Pancreas (tissue), 10 donors: ENCODE measurements around the gene ZNF831. TPM values are rescaled to one million over a fixed set of nuclear protein-coding genes. Genes with fewer than 3 reads are reported as not detected.

Experiments
- ATAC-seq, 4 donors: fragments of 200-7000 bp; cut with Tn5 transposase; one replicate each; pipeline versions ENCODE4 v1.8.0 to v1.9.1; 2020; ENCODE audit warnings: mild to moderate bottlenecking in 4 of 4, moderate library complexity in 4 of 4
- DNase-seq, 6 donors: peaks; one replicate each; pipeline ENCODE4 v3.0.0-alpha.2; 2020
- FAIRE-seq: peaks from 2 replicates; lab custom pipeline; 2012; peaks lifted over from hg19 to GRCh38; lab: Jason Lieb, UNC
- H3K27ac ChIP-seq, 4 donors: fragments of 200-600 bp; sonication (generic); 1 replicate in 3 of 4; 2 replicates in 1 of 4; pipeline versions ENCODE4 v1.5.0 to v1.8.0; 2020
- H3K27me3 ChIP-seq, 4 donors: fragments of 200-600 bp; one replicate each; pipeline ENCODE4 v1.8.0; 2021
- H3K36me3 ChIP-seq, 3 donors: fragments of 200-600 bp; sonication (generic) in 1 of 3; one replicate each; pipeline versions ENCODE4 v1.5.0 to v1.8.0; 2020 to 2021
- H3K4me1 ChIP-seq, 3 donors: fragments of 200-600 bp; one replicate each; pipeline ENCODE4 v1.8.0; 2021
- H3K4me3 ChIP-seq, 4 donors: fragments of 200-600 bp; sonication (generic) in 2 of 4; one replicate each; pipeline versions ENCODE4 v1.5.0 to v1.8.0; 2020 to 2021
- H3K9me3 ChIP-seq, 4 donors: fragments of 200-600 bp; one replicate each; pipeline ENCODE4 v1.8.0; 2021
- WGBS, 2 donors: extraction: QIAGEN DNeasy Blood & Tissue Kit; methylation state at CpG; one replicate each; pipeline ENCODE4 v1.1.7; 2013; 5-methylcytosine and 5-hydroxymethylcytosine counted together
- intact Hi-C, 3 donors: fragments of 100-400 bp; cut with DNase I; formaldehyde crosslinking; loops; one replicate each; pipeline versions ENCODE4 v1.11.1 to v1.14.2; 2022
- polyA plus RNA-seq, 2 donors: library from polyadenylated mRNA; stranded (reverse); fragments of 200-250 nt; gene quantifications; one replicate each; pipeline ENCODE4 v1.2.3, GENCODE V29; 2013
- total RNA-seq, 6 donors: library from RNA; stranded (reverse); fragmentation: NEBNext Ultra II Directional in 4 of 6; extraction: Animal tissue kit (Norgen Biotek cat#: 25700) in 4 of 6; gene quantifications; one replicate each; pipeline versions ENCODE4 v1.2.1 to v1.2.4, GENCODE V29; 2021 to 2023
- TF ChIP-seq, protein P1 (sequence below), 4 donors: fragments of 200-600 bp; sonication (generic) in 3 of 4; IDR thresholded peaks; one replicate each; pipeline versions ENCODE4 v1.5.0 to v1.8.0; 2021; ENCODE audit warnings: antibody characterized with exemption in 4 of 4
- donor health status: healthy with polysubstance abuse.
- donor health status: DM: no; HTN: no; CAD: no; lungs with moderate emphysema.
- donor health status: DM: no; HTN: no; CAD: no.
- donor health status: control.
- donor health status: control.
- donor health status: Bipolar disorder and iron deficiency.
- donor health status: DM: yes; HTN: yes; CAD: no.
- donor health status: DM: no; HTN: no; CAD: no.
- donor health status: DM: no; HTN: no; CAD: no.
- donor health status: DM: yes; HTN: yes; CAD: no.

The ZNF831 gene
- total and polyA plus RNA-seq, 8 donors = 0.04 to 0.23 (median 0.16) TPM

DNA sequence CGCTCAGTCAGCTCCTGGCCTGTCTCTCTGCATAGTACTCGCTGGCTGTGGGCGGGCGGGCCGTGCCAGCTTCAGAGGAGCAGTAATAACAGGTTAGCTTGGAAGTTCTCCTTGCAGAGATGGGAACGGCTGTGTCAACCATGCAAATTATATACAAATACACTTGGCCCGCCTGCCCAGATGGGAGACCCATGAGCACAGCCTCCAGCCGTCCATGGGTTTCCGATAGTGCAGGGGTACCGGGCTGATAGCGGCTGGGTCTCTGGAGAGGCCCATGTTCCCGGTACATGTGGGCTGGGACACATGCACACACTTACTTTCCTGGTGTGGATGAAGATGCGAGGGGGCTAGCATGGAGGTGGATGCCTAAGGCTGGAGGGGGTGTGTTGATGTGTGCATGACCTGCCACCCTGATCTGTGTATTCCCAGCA is 12.8 kb upstream of the ZNF831 start:
- Histone ChIP-seq H3K36me3 (no peaks in the 10 kb centered on the region), H3K4me1 (no peaks in the 10 kb centered on the region), H3K27me3 (no peaks in the 10 kb centered on the region), H3K27ac (no peak overlapping the region), H3K4me3 (no peak overlapping the region), H3K9me3 (no peaks in the 10 kb centered on the region)
- no peak for DNase-seq
- TF ChIP-seq, protein P1, sequence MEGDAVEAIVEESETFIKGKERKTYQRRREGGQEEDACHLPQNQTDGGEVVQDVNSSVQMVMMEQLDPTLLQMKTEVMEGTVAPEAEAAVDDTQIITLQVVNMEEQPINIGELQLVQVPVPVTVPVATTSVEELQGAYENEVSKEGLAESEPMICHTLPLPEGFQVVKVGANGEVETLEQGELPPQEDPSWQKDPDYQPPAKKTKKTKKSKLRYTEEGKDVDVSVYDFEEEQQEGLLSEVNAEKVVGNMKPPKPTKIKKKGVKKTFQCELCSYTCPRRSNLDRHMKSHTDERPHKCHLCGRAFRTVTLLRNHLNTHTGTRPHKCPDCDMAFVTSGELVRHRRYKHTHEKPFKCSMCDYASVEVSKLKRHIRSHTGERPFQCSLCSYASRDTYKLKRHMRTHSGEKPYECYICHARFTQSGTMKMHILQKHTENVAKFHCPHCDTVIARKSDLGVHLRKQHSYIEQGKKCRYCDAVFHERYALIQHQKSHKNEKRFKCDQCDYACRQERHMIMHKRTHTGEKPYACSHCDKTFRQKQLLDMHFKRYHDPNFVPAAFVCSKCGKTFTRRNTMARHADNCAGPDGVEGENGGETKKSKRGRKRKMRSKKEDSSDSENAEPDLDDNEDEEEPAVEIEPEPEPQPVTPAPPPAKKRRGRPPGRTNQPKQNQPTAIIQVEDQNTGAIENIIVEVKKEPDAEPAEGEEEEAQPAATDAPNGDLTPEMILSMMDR (IDR thresholded peaks at IDR 0.05) = no peak
- no peak for FAIRE-seq
- intact Hi-C loops = no loop called here
- 73 to 85% methylated on average over 13 of the region's 13 CpGs for WGBS, 2 donors
- no peak for ATAC-seq

- TF ChIP-seq, protein P1 (IDR thresholded peaks at IDR 0.05) = no peak
- WGBS, 2 donors = 57 to 63% methylated on average over 9 of the region's 9 CpGs
- H3K27ac ChIP-seq = no peak overlapping the region
- H3K9me3 ChIP-seq = no peaks in the 10 kb centered on the region
- DNase-seq (no peak), ATAC-seq (no peak), FAIRE-seq (no peak)
- intact Hi-C loops = no loop called here
- no peak overlapping the region for H3K4me3 ChIP-seq
- no peaks in the 10 kb centered on the region for H3K4me1 ChIP-seq
- no peaks in the 10 kb centered on the region for H3K36me3 ChIP-seq
- H3K27me3 ChIP-seq = no peaks in the 10 kb centered on the region
Observed at GRCh38 chr20:59151391-59151790, 12.2 kb upstream of the ZNF831 start.

DNA sequence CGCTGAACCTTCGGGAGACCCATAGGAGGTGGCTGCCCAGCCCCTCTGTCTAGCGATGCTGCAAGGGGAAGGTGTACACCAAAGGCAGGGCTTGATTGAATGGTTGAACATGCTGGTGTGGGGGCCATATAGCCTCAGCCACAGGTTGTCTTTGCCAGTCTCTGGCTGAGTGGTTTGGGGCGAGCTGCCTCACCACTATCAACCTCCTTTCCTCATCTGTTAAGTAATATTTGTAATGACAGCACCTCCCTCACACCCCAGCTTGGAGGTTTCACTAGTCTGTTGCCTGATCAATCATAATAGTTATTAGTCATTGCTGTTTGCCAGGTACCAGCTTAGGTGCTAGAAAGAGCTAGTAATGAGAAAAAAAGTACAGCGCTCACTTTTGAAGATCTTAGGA is 11.8 kb upstream of the ZNF831 start:
- Histone ChIP-seq H3K27me3 (no peaks in the 10 kb centered on the region), H3K9me3 (no peaks in the 10 kb centered on the region), H3K4me1 (no peaks in the 10 kb centered on the region), H3K36me3 (no peaks in the 10 kb centered on the region), H3K4me3 (no peak overlapping the region), H3K27ac (no peak overlapping the region)
- TF ChIP-seq, protein P1 (IDR thresholded peaks at IDR 0.05) = no peak
- intact Hi-C loops = no loop called here
- no peak for FAIRE-seq
- no peak for DNase-seq
- no peak for ATAC-seq
- 77 to 81% methylated on average over 5 of the region's 5 CpGs for WGBS, 2 donors

GRCh38 chr20:59152559-59153354 is 10.9 kb upstream of the ZNF831 start:
- no peak overlapping the region for H3K27ac ChIP-seq
- peak in 1 of 4 donors; percentile 23 for ATAC-seq
- no peak for DNase-seq
- H3K4me3 ChIP-seq = no peak overlapping the region
- no peaks in the 10 kb centered on the region for H3K9me3 ChIP-seq
- no peak for FAIRE-seq
- TF ChIP-seq, protein P1 (IDR thresholded peaks at IDR 0.05) = no peak
- WGBS, 2 donors = 63 to 66% methylated on average over 8 of the region's 8 CpGs
- no peaks in the 10 kb centered on the region for H3K27me3 ChIP-seq
- H3K4me1 ChIP-seq = no peaks in the 10 kb centered on the region
- intact Hi-C loops = no loop called here
- no peaks in the 10 kb centered on the region for H3K36me3 ChIP-seq

GRCh38 chr20:59153355-59153681 is 10.3 kb upstream of the ZNF831 start:
- TF ChIP-seq, protein P1 (IDR thresholded peaks at IDR 0.05) = no peak
- peak in 4 of 6 donors; percentile 10 to 66 (median 46) for DNase-seq
- intact Hi-C loops = no loop called here
- WGBS, 2 donors = 42 to 49% methylated on average over 8 of the region's 8 CpGs
- ATAC-seq = peak; percentile 64 to 91 (median 68)
- no peak overlapping the region for H3K4me3 ChIP-seq
- no peaks in the 10 kb centered on the region for H3K4me1 ChIP-seq
- no peak overlapping the region for H3K27ac ChIP-seq
- no peaks in the 10 kb centered on the region for H3K36me3 ChIP-seq
- no peak for FAIRE-seq
- no peaks in the 10 kb centered on the region for H3K27me3 ChIP-seq
- no peaks in the 10 kb centered on the region for H3K9me3 ChIP-seq
